Measurements from ENCODE around the gene DGKD.

DNA sequence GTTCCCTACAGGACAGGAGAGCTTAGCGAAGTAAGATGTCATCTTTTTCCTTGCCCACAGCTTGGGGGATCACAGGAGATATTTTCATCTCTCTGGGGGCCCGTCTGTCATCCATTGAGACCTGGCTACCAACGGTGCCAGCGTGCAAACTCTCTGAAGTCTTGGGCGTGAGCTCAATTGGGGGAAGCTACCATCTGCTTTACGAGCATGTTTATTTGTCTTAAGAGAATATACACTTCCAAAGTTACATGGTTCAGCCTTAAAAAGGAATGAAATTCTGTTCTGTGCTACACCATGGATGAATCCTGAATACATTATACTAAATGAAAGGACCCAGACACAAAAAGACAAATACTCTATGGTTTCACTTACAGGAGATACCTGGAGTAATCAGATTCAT lies 33.1 kb upstream of the DGKD start:
- no peak for TF ChIP-seq EP300 (IDR thresholded peaks at IDR 0.05)
- TF ChIP-seq POLR2A (IDR thresholded peaks at IDR 0.05): no peak
- TF ChIP-seq, protein P1, sequence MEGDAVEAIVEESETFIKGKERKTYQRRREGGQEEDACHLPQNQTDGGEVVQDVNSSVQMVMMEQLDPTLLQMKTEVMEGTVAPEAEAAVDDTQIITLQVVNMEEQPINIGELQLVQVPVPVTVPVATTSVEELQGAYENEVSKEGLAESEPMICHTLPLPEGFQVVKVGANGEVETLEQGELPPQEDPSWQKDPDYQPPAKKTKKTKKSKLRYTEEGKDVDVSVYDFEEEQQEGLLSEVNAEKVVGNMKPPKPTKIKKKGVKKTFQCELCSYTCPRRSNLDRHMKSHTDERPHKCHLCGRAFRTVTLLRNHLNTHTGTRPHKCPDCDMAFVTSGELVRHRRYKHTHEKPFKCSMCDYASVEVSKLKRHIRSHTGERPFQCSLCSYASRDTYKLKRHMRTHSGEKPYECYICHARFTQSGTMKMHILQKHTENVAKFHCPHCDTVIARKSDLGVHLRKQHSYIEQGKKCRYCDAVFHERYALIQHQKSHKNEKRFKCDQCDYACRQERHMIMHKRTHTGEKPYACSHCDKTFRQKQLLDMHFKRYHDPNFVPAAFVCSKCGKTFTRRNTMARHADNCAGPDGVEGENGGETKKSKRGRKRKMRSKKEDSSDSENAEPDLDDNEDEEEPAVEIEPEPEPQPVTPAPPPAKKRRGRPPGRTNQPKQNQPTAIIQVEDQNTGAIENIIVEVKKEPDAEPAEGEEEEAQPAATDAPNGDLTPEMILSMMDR (IDR thresholded peaks at IDR 0.05): no peak

Data from suprapubic skin (tissue), 3 donors.